T1000 (cell line): ENCODE results near the gene KCNQ4.
A peak's percentile ranks its signal among the peaks of the same experiment; 100 is the strongest.

ENCODE experiments used
- DNase-seq: peaks from one replicate; lab custom pipeline; 2025; ENCODE audit warnings: mixed read lengths; lab: John Stamatoyannopoulos, UW

Gene KCNQ4

GRCh38 chr1:40861224-40862003 is 77.8 kb downstream of the KCNQ4 start:
- peak; percentile 34 for DNase-seq

DNA sequence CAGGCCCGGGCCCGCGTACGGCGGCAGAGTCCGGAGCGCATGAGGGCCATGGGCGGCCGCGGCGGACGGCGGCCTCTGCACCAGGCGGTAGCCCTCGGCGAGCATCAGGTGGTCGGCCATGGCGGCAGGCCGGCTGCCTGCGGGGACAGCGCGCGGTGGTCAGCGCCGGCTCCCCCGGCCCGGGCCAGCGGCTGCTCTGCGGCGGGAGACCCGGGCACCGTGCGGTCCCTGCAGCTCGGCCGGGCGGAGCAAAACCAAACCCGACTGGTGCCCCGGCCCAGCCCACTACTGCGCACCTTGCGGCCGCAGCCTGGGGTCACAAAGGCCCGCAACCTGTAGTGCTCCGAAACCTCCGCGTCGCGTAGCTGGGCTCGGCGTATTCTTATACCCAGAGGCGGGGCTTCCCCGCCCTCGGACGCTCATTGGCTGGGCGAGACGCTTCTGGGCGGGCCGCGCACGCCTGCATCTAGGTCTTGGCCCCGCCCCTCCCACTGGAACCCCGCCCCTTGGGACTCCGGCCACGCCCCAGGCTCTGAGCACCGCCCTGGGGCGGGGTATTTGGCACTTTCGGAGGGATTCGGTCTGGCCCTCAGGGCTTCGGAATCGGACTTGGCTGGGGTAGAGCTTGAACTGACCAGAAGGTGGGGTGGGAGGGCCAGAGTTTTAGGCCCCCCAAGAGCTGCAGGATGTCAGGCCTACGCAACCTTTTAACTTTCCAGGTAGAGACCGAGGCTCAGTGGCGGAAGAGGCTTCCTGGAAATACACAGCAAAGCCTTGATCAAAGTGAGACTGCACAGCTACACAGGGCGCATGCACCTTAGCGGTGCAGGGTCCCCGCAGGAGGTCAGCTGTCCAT is 78.6 kb downstream of the KCNQ4 start, which contains the start of gene CITED4:
CITED4 (minus strand) TSS at position 356 of the 856 bp plus-strand sequence; CDS start at position 120, 236 bp downstream.
- DNase-seq: peak; percentile 96

DNA sequence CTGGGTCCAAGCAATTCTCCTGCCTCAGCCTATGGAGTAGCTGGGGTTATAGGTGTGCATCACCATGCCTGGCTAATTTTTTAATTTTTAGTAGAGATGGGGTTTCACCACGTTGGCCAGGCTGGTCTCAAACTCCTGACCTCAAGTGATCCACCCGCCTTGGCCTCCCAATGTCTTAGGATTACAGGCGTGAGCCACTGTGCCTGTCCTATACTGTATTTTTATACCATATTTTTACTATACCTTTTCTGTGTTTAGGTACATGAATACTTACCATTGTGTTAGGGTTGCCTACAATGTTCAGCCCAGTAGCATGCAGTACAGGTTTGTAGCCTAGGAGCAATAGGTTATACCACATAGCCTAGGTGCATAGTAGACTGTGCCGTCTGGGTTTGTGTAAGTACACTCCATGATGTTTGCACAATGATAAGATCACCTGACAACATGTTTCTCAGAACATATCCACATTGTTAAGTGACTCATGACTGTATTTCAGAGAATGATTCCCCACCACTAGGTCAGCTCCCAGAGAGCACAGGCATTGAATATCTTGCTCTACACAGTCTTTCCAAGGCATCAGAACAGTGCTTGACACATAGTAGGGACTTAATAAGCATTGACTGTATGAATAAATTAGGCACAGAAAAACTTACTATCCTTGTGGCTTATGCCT is 84.6 kb downstream of the KCNQ4 start:
- no peak for DNase-seq

GRCh38 chr1:40870135-40870728 is 86.6 kb downstream of the KCNQ4 start:
- no peak for DNase-seq

DNA sequence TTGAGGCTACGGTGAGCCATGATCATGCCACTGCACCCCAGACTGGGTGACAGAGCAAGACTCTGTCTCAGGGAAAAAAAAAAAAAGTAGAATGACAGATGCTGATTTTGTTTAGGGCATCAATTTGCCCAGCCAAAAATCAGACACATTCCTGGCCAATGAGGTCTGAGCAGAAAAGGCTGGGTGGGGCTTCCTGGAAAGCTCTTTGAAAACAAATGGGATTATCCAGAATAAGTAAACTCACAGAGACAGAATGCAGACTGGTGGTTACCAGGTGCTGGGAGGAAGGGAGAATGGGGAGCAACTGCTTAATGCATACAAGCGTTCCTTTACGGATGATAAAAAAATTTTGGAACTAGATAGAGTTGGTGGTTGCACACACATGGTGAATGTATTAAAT is 88.7 kb downstream of the KCNQ4 start:
- no peak for DNase-seq

GRCh38 chr1:40873863-40874472 is 90.4 kb downstream of the KCNQ4 start:
- no peak for DNase-seq

- DNase-seq: no peak
These were observed 92.8 kb downstream of the KCNQ4 start for GRCh38 chr1:40876436-40876761.

DNA sequence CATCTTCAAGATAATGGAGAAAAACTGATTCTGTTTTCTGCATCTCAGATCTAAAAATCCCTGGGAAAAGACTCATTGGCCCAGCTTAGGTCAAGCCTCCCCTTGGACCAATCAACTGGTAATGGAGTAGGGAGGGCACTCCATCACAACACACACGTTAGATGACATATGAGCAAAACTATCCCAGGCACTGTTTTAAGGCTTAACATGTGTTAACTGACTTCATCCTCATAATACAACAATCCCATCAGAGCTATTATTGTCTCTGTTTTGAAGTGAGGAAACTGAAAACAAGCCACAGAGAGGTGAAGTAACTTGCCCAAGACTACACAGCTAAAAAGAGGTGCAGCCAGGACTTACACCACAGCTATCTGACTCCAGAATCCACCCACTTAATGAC is 93.3 kb downstream of the KCNQ4 start:
- DNase-seq: no peak

DNA sequence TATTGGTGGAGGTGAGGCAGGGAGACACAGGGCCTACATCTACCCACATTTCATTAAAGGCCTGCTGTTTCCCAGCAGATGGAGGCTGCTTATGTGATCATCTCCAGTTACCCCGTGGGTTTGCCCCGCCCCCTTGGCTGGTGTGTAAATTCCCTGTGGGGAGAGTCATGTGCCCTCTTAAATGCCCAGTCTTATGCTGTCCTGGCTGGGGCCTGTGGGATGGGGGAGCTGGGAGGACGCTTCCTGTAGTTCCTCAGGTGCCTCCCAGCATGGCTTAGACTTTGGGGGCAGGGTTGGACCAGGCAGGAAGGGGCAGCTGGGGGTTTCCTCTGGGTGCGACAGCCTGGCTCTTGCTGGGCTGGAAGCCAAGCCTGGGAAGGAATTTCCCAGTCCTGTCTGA is 94.1 kb downstream of the KCNQ4 start:
- peak; percentile 83 for DNase-seq

GRCh38 chr1:40878906-40879305 is 95.3 kb downstream of the KCNQ4 start:
- no peak for DNase-seq

GRCh38 chr1:40879482-40880175 is 96.0 kb downstream of the KCNQ4 start:
- DNase-seq: no peak

DNA sequence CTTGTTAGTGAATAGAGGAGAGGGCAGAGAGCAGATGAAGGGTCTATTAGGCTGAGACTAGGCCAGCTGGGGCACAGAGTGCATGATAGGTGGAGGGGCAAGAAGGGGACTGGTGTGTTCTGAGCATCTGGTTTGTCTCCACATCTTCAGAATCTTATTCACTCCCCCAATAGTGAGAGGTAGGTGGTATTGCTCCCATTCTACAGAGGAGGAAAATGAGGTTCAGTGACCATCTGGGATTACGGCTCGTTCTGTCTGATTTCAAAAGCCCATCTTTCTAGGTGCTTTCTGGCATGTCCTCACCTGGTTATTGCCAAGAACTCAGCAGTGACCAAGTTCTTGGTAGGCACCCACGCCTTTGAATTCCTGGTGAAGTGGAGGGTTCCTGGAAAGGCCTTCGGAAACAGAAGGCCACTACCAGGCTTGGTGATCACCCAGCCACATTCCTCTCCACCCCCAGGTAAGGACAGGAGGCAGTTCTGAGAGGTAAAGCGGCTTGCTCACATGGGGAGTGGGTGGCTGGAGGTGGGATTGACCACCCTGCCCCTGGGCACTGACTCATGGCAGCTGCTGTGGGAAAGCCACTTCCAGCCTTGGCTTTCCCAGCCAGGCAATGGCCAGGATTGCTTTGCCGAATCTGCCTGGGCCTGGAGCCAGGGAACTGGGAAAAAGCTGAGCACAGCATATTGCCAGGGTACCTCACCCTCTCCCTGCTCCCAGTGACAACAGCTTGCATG is 97.4 kb downstream of the KCNQ4 start:
- no peak for DNase-seq

DNA sequence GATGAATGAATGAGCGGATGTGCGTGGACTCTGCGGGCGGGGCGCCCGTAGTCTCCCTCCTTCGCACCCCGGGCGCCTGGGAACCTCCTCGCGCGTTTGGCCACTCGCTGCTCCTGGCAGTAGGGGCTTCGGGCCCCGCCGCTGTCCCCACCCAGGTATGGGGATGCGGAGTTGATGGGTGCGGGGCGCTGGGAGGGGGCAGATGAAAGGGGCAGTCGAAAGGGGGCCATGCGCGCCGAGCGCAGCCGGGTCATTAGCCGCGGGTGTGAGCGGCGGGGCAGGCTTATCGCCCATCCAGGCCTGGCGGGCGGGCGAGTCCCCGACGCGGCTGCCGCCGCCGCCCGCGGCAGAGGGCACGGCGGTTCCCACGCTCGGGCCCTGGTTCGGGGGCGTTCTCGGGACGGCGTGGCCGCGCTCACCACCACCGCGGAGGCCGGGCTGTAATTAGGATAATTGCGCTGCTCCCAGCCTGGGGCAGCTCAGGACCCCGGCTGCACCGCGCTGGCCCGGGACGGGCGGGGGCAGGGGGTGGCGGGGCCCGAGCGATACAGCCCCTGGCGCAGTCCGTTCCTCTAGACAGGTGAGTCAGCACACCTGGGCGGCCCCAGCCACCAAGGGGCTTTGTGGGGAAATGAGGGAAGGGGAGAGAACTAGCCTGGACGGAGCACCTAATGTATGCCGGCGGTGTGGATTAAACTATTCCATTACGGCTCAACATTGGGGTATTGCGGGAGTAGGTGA is 100.6 kb downstream of the KCNQ4 start:
- no peak for DNase-seq

GRCh38 chr1:40886318-40887011 is 102.9 kb downstream of the KCNQ4 start:
- DNase-seq: no peak

- no peak for DNase-seq
These were observed 103.4 kb downstream of the KCNQ4 start for GRCh38 chr1:40887012-40887378.

DNA sequence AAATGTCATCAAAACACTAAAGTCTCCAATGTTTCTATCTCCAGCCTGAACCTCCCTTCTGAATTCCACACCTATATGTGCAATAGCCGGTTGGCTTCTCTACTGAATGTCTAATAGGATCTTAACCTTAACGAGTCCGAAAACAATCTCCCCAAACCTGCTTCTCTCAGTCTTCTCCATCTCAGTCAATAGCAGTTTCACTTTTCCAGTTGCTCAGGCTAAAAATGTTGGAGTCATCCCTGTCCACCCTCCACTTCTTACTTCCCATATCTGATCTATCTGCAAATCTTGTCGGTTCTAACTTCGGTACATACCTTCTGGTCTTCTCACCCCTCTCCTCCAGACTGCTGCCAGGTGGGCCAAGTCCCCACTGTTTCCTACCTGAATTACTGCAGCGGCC is 104.1 kb downstream of the KCNQ4 start:
- no peak for DNase-seq
